Colonic mucosa (tissue), 4 donors: Measurements from ENCODE around the gene SUGCT. TPM values are rescaled to one million over a fixed set of nuclear protein-coding genes. Genes with fewer than 3 reads are reported as not detected.
"Not testable (repeated sequence)": the region's sequence is repeated elsewhere in the genome, so short reads cannot be mapped to it uniquely, and the experiment has no call there.

Source experiments
- DNase-seq: peaks from one replicate; pipeline ENCODE4 v3.0.0-alpha.2; 2020
- H3K27ac ChIP-seq: fragments of 200-600 bp; one replicate; pipeline ENCODE4 v1.8.0; 2021
- H3K27me3 ChIP-seq: fragments of 200-600 bp; one replicate; pipeline ENCODE4 v1.8.0; 2021
- H3K36me3 ChIP-seq: fragments of 200-600 bp; one replicate; pipeline ENCODE4 v1.8.0; 2021
- H3K4me1 ChIP-seq: fragments of 200-600 bp; one replicate; pipeline ENCODE4 v1.8.0; 2021; ENCODE audit warnings: mild to moderate bottlenecking
- H3K4me3 ChIP-seq: fragments of 200-600 bp; one replicate; pipeline ENCODE4 v1.8.0; 2021
- H3K9ac ChIP-seq, 2 donors: one replicate each; pipeline ENCODE4 v1.7.0; 2013; ENCODE audit warnings: control low read depth in 2 of 2, low read depth in 2 of 2, low read length in 2 of 2
- H3K9me3 ChIP-seq: fragments of 200-600 bp; one replicate; pipeline ENCODE4 v1.8.0; 2021
- CTCF ChIP-seq: fragments of 200-600 bp; IDR thresholded peaks from one replicate; pipeline ENCODE4 v1.8.0; 2022; ENCODE audit warnings: antibody characterized with exemption, mild to moderate bottlenecking
- intact Hi-C: fragments of 100-400 bp; cut with DNase I; formaldehyde crosslinking; loops from one replicate; pipeline ENCODE4 v1.14.1; 2022
- total RNA-seq, 2 donors: library from RNA; stranded (reverse); fragmentation: NEBNext Ultra II Directional in 1 of 2; extraction: Animal tissue kit (Norgen Biotek cat#: 25700) in 1 of 2; gene quantifications; one replicate each; pipeline ENCODE4 v1.2.1, GENCODE V29; 2021
- donor health status: healthy.
- donor health status: DM: no; HTN: no; CAD: no.
- donor health status: DM: no; HTN: no; CAD: no.

The SUGCT gene
- total RNA-seq, 2 donors from 2014 or later = 3.6 to 15.1 TPM

DNA sequence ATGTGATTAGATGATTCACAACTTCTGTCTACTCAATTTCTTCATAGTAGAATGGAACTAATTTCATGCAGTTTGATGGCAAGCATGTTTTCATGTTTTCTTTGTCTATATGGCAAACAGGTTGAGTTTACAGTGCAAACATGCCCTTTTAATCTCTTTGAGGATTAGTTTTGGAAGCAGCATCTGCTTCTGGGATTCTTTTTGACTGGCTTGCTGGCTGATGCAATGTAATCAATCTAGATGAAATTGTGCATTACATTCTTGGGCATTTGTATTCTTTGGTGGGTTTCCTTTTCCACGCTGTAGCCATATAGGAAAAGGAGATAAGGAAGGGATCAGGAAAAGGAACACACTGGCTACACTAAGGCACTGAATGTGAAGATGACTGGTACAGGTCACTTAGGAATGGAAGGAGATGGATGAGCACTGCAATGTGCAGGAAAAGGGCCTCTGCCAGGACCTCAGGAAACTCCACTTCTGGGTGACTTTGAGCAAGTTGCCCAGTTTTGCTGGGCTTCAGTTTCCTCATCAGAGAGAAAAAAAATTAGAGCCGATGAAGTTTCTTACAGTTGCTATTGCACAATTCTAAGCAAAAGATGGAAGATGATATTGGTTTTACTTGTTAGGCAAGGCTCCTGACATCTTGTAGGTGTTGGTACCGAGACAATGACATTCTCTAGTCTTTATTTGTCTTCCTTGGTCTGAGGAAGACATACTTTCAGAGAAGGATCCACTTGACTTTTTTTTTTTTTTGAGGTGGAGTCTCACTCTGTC, 269.1 kb downstream of the SUGCT start:
- no peak for TF ChIP-seq CTCF
- Histone ChIP-seq H3K36me3 (no peaks in the 10 kb centered on the region), H3K4me3 (no peak overlapping the region), H3K9me3 (no peaks in the 10 kb centered on the region), H3K4me1 (no peaks in the 10 kb centered on the region), H3K27ac (no peak overlapping the region), H3K9ac (no peak overlapping the region), H3K27me3 (no peaks in the 10 kb centered on the region)
- no peak for DNase-seq
- intact Hi-C loops = no loop called here

DNA sequence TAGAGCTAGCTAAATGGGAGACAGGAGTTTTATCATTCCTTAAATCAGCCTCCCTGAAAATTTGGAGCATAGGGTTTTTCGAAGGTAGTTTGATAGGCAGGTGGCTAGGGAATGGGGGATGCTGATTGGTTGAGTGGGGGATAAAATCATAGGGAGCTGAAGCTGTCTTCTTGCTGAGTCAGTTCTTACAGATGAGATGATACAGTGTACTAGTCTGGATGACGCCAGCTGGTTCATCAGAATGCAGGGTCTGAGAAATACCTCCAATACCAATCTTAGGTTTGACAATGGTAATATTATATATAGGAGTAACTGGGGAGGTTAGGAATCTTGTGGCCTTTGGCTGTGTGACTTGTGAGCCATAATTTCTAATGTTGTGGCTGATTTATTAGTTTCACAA, 271.2 kb downstream of the SUGCT start:
- H3K4me3 ChIP-seq = no peak overlapping the region
- TF ChIP-seq CTCF = no peak
- no peak overlapping the region for H3K9ac ChIP-seq
- H3K36me3 ChIP-seq = no peaks in the 10 kb centered on the region
- H3K9me3 ChIP-seq = no peaks in the 10 kb centered on the region
- no peaks in the 10 kb centered on the region for H3K27me3 ChIP-seq
- H3K4me1 ChIP-seq = no peaks in the 10 kb centered on the region
- intact Hi-C loops = no loop called here
- H3K27ac ChIP-seq = no peak overlapping the region
- no peak for DNase-seq

DNA sequence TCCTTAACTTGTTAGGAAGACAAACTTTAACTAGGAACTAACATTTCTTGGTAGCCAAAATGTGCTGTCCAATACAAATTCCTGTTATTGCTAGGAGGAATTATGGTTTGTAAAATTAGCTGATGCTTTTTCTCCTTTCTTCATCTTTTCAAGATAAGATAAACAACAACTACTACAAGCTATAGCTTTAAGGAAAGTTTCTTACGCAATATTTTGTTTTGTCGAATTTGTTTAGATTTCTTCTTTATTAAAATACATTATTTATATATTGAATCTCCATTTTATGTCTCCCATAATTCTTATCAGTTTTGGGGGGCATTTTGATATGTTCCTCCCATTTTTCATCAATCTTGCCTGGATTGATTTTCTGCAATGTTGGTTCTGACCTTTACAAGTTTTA, 277.5 kb downstream of the SUGCT start:
- Histone ChIP-seq H3K27me3 (no peaks in the 10 kb centered on the region), H3K36me3 (no peaks in the 10 kb centered on the region), H3K4me1 (no peaks in the 10 kb centered on the region), H3K9me3 (no peaks in the 10 kb centered on the region), H3K27ac (no peak overlapping the region), H3K9ac (no peak overlapping the region), H3K4me3 (no peak overlapping the region)
- no peak for DNase-seq
- no peak for TF ChIP-seq CTCF
- intact Hi-C loops = no loop called here

DNA sequence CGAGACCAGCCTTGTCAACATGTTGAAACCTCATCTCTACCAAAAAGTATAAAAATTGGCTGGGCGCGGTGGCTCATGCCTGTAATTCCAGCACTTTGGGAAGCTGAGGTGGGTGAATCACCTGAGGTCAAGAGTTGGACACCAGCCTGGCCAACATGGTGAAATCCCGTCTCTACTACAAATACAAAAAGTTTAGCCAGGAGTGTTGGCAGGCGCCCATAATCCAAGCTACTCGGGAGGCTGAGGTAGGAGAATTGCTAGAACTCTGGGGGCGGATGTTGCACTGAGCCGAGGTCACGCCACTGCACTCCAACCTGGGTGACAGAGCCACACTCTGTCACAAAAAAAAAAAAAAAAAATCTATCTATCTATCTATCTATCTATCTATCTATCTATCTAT, 279.9 kb downstream of the SUGCT start:
- not testable (repeated sequence) for H3K9ac ChIP-seq, H3K36me3 ChIP-seq

GRCh38 chr7:40418448-40418847, 283.6 kb downstream of the SUGCT start:
- no peaks in the 10 kb centered on the region for H3K9me3 ChIP-seq
- H3K36me3 ChIP-seq = no peaks in the 10 kb centered on the region
- no peak overlapping the region for H3K9ac ChIP-seq
- TF ChIP-seq CTCF = no peak
- intact Hi-C loops = no loop called here
- DNase-seq = no peak
- no peaks in the 10 kb centered on the region for H3K27me3 ChIP-seq
- H3K27ac ChIP-seq = no peak overlapping the region
- no peak overlapping the region for H3K4me3 ChIP-seq
- peaks cover 3% of the 10 kb centered on the region for H3K4me1 ChIP-seq

More for the DNA sequence above, 279.9 kb downstream of the SUGCT start:
- H3K27ac ChIP-seq, H3K4me3 ChIP-seq, intact Hi-C loops, H3K9me3 ChIP-seq, DNase-seq, H3K27me3 ChIP-seq, H3K4me1 ChIP-seq: not testable (repeated sequence)

DNA sequence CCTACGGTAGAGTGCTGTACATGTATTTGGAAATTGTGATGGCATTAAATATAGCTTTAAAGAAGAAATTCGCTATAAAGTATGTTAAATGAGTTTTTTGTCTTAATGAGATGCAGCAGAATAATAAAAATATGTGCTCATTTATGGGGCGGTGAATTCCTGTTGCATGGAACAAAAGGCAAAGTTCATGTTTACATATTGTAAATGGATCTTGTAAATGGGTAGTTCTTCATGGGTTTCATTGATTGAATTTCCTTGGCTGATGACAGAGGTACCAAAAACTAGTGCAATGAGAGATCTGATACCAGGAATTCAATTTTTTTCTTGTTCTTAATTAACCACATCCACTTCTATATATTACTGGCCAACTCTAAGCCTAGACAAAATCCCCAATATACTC, 284.2 kb downstream of the SUGCT start:
- no peak for TF ChIP-seq CTCF
- intact Hi-C loops = no loop called here
- H3K4me3 ChIP-seq = no peak overlapping the region
- H3K4me1 ChIP-seq = peaks cover 3% of the 10 kb centered on the region
- H3K27me3 ChIP-seq = no peaks in the 10 kb centered on the region
- DNase-seq = no peak
- H3K9me3 ChIP-seq = no peaks in the 10 kb centered on the region
- H3K9ac ChIP-seq = no peak overlapping the region
- no peak overlapping the region for H3K27ac ChIP-seq
- no peaks in the 10 kb centered on the region for H3K36me3 ChIP-seq
